WTC11 (cell line): Measurements from ENCODE around the gene PRKAG2. TPM values are rescaled to one million over a fixed set of nuclear protein-coding genes. Genes with fewer than 3 reads are reported as not detected.

Source experiments
- ATAC-seq: fragments of 200-7000 bp; cut with Tn5 transposase; 2 replicates; pipeline ENCODE4 v1.10.0; 2021; ENCODE audit warnings: mild to moderate bottlenecking, moderate library complexity
- CTCF ChIA-PET: fragments of 300-600 bp; sonication (Branson Sonifier 250); formaldehyde crosslinking; loops from one replicate; lab custom pipeline; 2021; ENCODE audit warnings: antibody characterized with exemption; lab: Charles Lee
- POLR2A ChIA-PET: fragments of 350-600 bp; sonication (Branson Sonifier 250); formaldehyde crosslinking; loops from one replicate; lab custom pipeline; 2021; ENCODE audit warnings: antibody characterized with exemption; lab: Charles Lee
- DNase-seq: peaks from one replicate; pipeline ENCODE4 v3.0.0; 2021; ENCODE audit warnings: low spot score
- H3K27ac Mint-ChIP-seq: 2 replicates; pipeline ENCODE4 v1.8.0; 2021; ENCODE audit warnings: mixed read lengths
- H3K27me3 Mint-ChIP-seq: 2 replicates; pipeline ENCODE4 v1.8.0; 2021; ENCODE audit warnings: low read depth, mild to moderate bottlenecking, moderate library complexity, mixed read lengths
- H3K36me3 Mint-ChIP-seq: 2 replicates; pipeline ENCODE4 v1.8.0; 2021; ENCODE audit warnings: mixed read lengths
- H3K4me1 Mint-ChIP-seq: 2 replicates; pipeline ENCODE4 v1.8.0; 2022; ENCODE audit warnings: mixed read lengths
- H3K4me3 Mint-ChIP-seq: 2 replicates; pipeline ENCODE4 v1.8.0; 2021; ENCODE audit warnings: mild to moderate bottlenecking, moderate library complexity, mixed read lengths
- H3K9me3 Mint-ChIP-seq: 2 replicates; pipeline ENCODE4 v1.8.0; 2021; ENCODE audit warnings: mixed read lengths
- CTCF ChIP-seq: fragments of 200-600 bp; IDR thresholded peaks from 2 replicates; pipeline ENCODE4 v1.8.0; 2022; ENCODE audit warnings: antibody characterized with exemption
- ELF4 ChIP-seq: sonication (generic); formaldehyde crosslinking; IDR thresholded peaks from 2 replicates; pipeline ENCODE4 v1.8.1; 2022; ENCODE audit warnings: low read depth, mild to moderate bottlenecking, moderate library complexity, missing genetic modification reagents
- MLX ChIP-seq: sonication (generic); formaldehyde crosslinking; IDR thresholded peaks from 2 replicates; pipeline ENCODE4 v1.8.1; 2023; ENCODE audit warnings: mild to moderate bottlenecking, missing genetic modification reagents, moderate library complexity
- NFATC4 ChIP-seq: fragments of 250-450 bp; sonication (Bioruptor Pico); IDR thresholded peaks from 2 replicates; pipeline ENCODE4 v1.9.0; 2021; ENCODE audit warnings: mild to moderate bottlenecking
- NR1H2 ChIP-seq: sonication (generic); formaldehyde crosslinking; IDR thresholded peaks from 2 replicates; pipeline ENCODE4 v1.9.0; 2021; ENCODE audit warnings: mild to moderate bottlenecking, moderate library complexity, missing genetic modification reagents
- SOX15 ChIP-seq: fragments of 250-450 bp; sonication (Bioruptor Pico); IDR thresholded peaks from 2 replicates; pipeline ENCODE4 v1.9.0; 2021; ENCODE audit warnings: mild to moderate bottlenecking
- SP1 ChIP-seq: sonication (generic); formaldehyde crosslinking; conservative IDR thresholded peaks from 2 replicates; pipeline ENCODE4 v1.8.1; 2022; ENCODE audit warnings: missing genetic modification reagents
- TCF7 ChIP-seq: sonication (generic); formaldehyde crosslinking; IDR thresholded peaks from 2 replicates; pipeline ENCODE4 v1.8.0; 2022; ENCODE audit warnings: mild to moderate bottlenecking, low read depth, missing genetic modification reagents, moderate library complexity
- TEAD4 ChIP-seq: sonication (generic); formaldehyde crosslinking; IDR thresholded peaks from 2 replicates; pipeline ENCODE4 v1.8.0; 2022; ENCODE audit warnings: mild to moderate bottlenecking, missing genetic modification reagents
- ZBTB21 ChIP-seq: sonication (generic); formaldehyde crosslinking; IDR thresholded peaks from 2 replicates; pipeline ENCODE4 v1.8.1; 2023; ENCODE audit warnings: mild to moderate bottlenecking, missing genetic modification reagents, borderline replicate concordance
- ZNF138 ChIP-seq: sonication (generic); formaldehyde crosslinking; conservative IDR thresholded peaks from 2 replicates; pipeline ENCODE4 v1.8.1; 2022; ENCODE audit warnings: mild to moderate bottlenecking, moderate library complexity, missing genetic modification reagents
- ZNF219 ChIP-seq: sonication (generic); formaldehyde crosslinking; IDR thresholded peaks from 2 replicates; pipeline ENCODE4 v1.8.0; 2023; ENCODE audit warnings: missing genetic modification reagents, mild to moderate bottlenecking, borderline replicate concordance
- ZNF396 ChIP-seq: fragments of 250-450 bp; sonication (Bioruptor Pico); IDR thresholded peaks from 2 replicates; pipeline ENCODE4 v1.8.0; 2021; ENCODE audit warnings: mild to moderate bottlenecking, moderate library complexity, borderline replicate concordance
- ZNF671 ChIP-seq: fragments of 250-450 bp; sonication (Bioruptor Pico); IDR thresholded peaks from 2 replicates; pipeline ENCODE4 v1.8.0; 2021; ENCODE audit warnings: mild to moderate bottlenecking
- total RNA-seq: library from RNA; stranded (reverse); gene quantifications from 3 replicates; pipeline ENCODE4 v1.2.3, GENCODE V29; 2021
- TF ChIP-seq, protein P1 (sequence below): sonication (generic); formaldehyde crosslinking; IDR thresholded peaks from 2 replicates; pipeline ENCODE4 v1.8.0; 2023; ENCODE audit warnings: mild to moderate bottlenecking, missing genetic modification reagents
- TF ChIP-seq, protein P2 (sequence below): fragments of 250-450 bp; sonication (Bioruptor Pico); IDR thresholded peaks from 2 replicates; pipeline ENCODE4 v1.9.0; 2021; ENCODE audit warnings: mild to moderate bottlenecking
- TF ChIP-seq, protein P3 (sequence below): sonication (generic); formaldehyde crosslinking; IDR thresholded peaks from 2 replicates; pipeline ENCODE4 v1.8.1; 2022; ENCODE audit warnings: low read depth, missing genetic modification reagents, borderline replicate concordance
- TF ChIP-seq, protein P4 (sequence below): sonication (generic); formaldehyde crosslinking; IDR thresholded peaks from 2 replicates; pipeline ENCODE4 v1.8.1; 2023; ENCODE audit warnings: mild to moderate bottlenecking, missing genetic modification reagents

PRKAG2 gene
- total RNA-seq, 1 experiment from 2014 or later = 20.3 TPM

GRCh38 chr7:151707105-151707469, 169.8 kb downstream of the PRKAG2 start:
- ChIA-PET POLR2A (no interaction called here), CTCF (interaction anchor here (0.5 to 2.3 kb wide), 7 partner anchors 30 to 863 kb away, joined by 3 to 11 read pairs (median 4); no protein-coding TSS in a partner anchor)
- no peak for TF ChIP-seq NFATC4
- TF ChIP-seq ELF4 (CRISPR knock-in tag) = no peak
- TF ChIP-seq CTCF = no peak
- no peak for TF ChIP-seq ZBTB21 (CRISPR knock-in tag)
- no peak for TF ChIP-seq TEAD4 (CRISPR knock-in tag)
- H3K9me3 Mint-ChIP-seq = no peaks in the 10 kb centered on the region
- no peak for ATAC-seq
- no peak overlapping the region for H3K27ac Mint-ChIP-seq
- no peak overlapping the region for H3K4me3 Mint-ChIP-seq
- no peak for DNase-seq
- peaks cover 8% of the 10 kb centered on the region; the same call in 1 of the 2 replicates for H3K27me3 Mint-ChIP-seq
- no peaks in the 10 kb centered on the region for H3K36me3 Mint-ChIP-seq
- peaks cover 4% of the 10 kb centered on the region for H3K4me1 Mint-ChIP-seq

GRCh38 chr7:151706277-151707104, 170.4 kb downstream of the PRKAG2 start:
- H3K9me3 Mint-ChIP-seq = no peaks in the 10 kb centered on the region
- H3K4me1 Mint-ChIP-seq = peaks cover 4% of the 10 kb centered on the region
- H3K27ac Mint-ChIP-seq = no peak overlapping the region
- POLR2A ChIA-PET = no interaction called here
- TF ChIP-seq NFATC4 (no peak), NR1H2 (CRISPR knock-in tag) (no peak), MLX (CRISPR knock-in tag) (no peak), ELF4 (CRISPR knock-in tag) (no peak), TCF7 (CRISPR knock-in tag) (no peak), SP1 (CRISPR knock-in tag) (no peak), ZNF671 (no peak), ZNF396 (no peak), SOX15 (CRISPR knock-in tag) (no peak), ZBTB21 (CRISPR knock-in tag) (no peak), ZNF138 (no peak), ZNF219 (no peak)
- TF ChIP-seq, protein P1, sequence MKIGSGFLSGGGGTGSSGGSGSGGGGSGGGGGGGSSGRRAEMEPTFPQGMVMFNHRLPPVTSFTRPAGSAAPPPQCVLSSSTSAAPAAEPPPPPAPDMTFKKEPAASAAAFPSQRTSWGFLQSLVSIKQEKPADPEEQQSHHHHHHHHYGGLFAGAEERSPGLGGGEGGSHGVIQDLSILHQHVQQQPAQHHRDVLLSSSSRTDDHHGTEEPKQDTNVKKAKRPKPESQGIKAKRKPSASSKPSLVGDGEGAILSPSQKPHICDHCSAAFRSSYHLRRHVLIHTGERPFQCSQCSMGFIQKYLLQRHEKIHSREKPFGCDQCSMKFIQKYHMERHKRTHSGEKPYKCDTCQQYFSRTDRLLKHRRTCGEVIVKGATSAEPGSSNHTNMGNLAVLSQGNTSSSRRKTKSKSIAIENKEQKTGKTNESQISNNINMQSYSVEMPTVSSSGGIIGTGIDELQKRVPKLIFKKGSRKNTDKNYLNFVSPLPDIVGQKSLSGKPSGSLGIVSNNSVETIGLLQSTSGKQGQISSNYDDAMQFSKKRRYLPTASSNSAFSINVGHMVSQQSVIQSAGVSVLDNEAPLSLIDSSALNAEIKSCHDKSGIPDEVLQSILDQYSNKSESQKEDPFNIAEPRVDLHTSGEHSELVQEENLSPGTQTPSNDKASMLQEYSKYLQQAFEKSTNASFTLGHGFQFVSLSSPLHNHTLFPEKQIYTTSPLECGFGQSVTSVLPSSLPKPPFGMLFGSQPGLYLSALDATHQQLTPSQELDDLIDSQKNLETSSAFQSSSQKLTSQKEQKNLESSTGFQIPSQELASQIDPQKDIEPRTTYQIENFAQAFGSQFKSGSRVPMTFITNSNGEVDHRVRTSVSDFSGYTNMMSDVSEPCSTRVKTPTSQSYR (CRISPR knock-in tag) = no peak
- TF ChIP-seq, protein P2, sequence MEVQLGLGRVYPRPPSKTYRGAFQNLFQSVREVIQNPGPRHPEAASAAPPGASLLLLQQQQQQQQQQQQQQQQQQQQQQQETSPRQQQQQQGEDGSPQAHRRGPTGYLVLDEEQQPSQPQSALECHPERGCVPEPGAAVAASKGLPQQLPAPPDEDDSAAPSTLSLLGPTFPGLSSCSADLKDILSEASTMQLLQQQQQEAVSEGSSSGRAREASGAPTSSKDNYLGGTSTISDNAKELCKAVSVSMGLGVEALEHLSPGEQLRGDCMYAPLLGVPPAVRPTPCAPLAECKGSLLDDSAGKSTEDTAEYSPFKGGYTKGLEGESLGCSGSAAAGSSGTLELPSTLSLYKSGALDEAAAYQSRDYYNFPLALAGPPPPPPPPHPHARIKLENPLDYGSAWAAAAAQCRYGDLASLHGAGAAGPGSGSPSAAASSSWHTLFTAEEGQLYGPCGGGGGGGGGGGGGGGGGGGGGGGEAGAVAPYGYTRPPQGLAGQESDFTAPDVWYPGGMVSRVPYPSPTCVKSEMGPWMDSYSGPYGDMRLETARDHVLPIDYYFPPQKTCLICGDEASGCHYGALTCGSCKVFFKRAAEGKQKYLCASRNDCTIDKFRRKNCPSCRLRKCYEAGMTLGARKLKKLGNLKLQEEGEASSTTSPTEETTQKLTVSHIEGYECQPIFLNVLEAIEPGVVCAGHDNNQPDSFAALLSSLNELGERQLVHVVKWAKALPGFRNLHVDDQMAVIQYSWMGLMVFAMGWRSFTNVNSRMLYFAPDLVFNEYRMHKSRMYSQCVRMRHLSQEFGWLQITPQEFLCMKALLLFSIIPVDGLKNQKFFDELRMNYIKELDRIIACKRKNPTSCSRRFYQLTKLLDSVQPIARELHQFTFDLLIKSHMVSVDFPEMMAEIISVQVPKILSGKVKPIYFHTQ (CRISPR knock-in tag) = no peak
- TF ChIP-seq, protein P3, sequence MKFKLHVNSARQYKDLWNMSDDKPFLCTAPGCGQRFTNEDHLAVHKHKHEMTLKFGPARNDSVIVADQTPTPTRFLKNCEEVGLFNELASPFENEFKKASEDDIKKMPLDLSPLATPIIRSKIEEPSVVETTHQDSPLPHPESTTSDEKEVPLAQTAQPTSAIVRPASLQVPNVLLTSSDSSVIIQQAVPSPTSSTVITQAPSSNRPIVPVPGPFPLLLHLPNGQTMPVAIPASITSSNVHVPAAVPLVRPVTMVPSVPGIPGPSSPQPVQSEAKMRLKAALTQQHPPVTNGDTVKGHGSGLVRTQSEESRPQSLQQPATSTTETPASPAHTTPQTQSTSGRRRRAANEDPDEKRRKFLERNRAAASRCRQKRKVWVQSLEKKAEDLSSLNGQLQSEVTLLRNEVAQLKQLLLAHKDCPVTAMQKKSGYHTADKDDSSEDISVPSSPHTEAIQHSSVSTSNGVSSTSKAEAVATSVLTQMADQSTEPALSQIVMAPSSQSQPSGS (CRISPR knock-in tag) = no peak
- TF ChIP-seq, protein P4, sequence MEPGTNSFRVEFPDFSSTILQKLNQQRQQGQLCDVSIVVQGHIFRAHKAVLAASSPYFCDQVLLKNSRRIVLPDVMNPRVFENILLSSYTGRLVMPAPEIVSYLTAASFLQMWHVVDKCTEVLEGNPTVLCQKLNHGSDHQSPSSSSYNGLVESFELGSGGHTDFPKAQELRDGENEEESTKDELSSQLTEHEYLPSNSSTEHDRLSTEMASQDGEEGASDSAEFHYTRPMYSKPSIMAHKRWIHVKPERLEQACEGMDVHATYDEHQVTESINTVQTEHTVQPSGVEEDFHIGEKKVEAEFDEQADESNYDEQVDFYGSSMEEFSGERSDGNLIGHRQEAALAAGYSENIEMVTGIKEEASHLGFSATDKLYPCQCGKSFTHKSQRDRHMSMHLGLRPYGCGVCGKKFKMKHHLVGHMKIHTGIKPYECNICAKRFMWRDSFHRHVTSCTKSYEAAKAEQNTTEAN (CRISPR knock-in tag) = no peak
- H3K27me3 Mint-ChIP-seq = peaks cover 8% of the 10 kb centered on the region; the same call in 1 of the 2 replicates
- DNase-seq (no peak), ATAC-seq (no peak)
- no peak overlapping the region for H3K4me3 Mint-ChIP-seq
- no peaks in the 10 kb centered on the region for H3K36me3 Mint-ChIP-seq
- CTCF ChIA-PET = interaction anchor here (0.5 to 2.3 kb wide), 8 partner anchors 10 to 862 kb away, joined by 3 to 17 read pairs (median 4); no protein-coding TSS in a partner anchor
